Spleen (tissue), 11 donors: ENCODE data around the gene SBK3. TPM values are rescaled to one million over a fixed set of nuclear protein-coding genes. Genes with fewer than 3 reads are reported as not detected.

Experiments
- DNase-seq: peaks from one replicate; pipeline ENCODE4 v3.0.0-alpha.2; 2020
- H3K27ac ChIP-seq, 8 donors: fragments of 200-600 bp; sonication (generic) in 7 of 8; 1 replicate in 4 of 8; 2 replicates in 4 of 8; pipeline versions ENCODE4 v1.5.0 to v1.8.0; 2016 to 2021; ENCODE audit warnings: inconsistent platforms in 4 of 8, mild to moderate bottlenecking in 4 of 8, moderate library complexity in 1 of 8
- H3K27me3 ChIP-seq, 7 donors: fragments of 200-600 bp; sonication (generic) in 6 of 7; replicated peaks in 1 of 7; 1 replicate in 4 of 7; 2 replicates in 3 of 7; pipeline versions ENCODE4 v1.5.0 to v1.8.0; 2016 to 2021; ENCODE audit warnings: inconsistent platforms in 3 of 7, mild to moderate bottlenecking in 1 of 7
- H3K36me3 ChIP-seq, 6 donors: fragments of 200-600 bp; sonication (generic) in 5 of 6; 1 replicate in 4 of 6; 2 replicates in 2 of 6; pipeline versions ENCODE4 v1.5.0 to v1.8.0; 2016 to 2021; ENCODE audit warnings: inconsistent platforms in 2 of 6
- H3K4me1 ChIP-seq, 6 donors: fragments of 200-600 bp; sonication (generic) in 5 of 6; 1 replicate in 3 of 6; 2 replicates in 3 of 6; pipeline versions ENCODE4 v1.5.0 to v1.8.0; 2016 to 2021; ENCODE audit warnings: inconsistent platforms in 3 of 6
- H3K4me3 ChIP-seq, 8 donors: fragments of 200-600 bp; sonication (generic) in 7 of 8; 1 replicate in 4 of 8; 2 replicates in 4 of 8; pipeline versions ENCODE4 v1.5.0 to v1.8.0; 2016 to 2021; ENCODE audit warnings: inconsistent platforms in 4 of 8, mild to moderate bottlenecking in 4 of 8, moderate library complexity in 2 of 8
- H3K9me3 ChIP-seq, 8 donors: fragments of 200-600 bp; sonication (generic) in 7 of 8; 1 replicate in 4 of 8; 2 replicates in 4 of 8; pipeline versions ENCODE4 v1.5.0 to v1.8.0; 2016 to 2021; ENCODE audit warnings: inconsistent platforms in 4 of 8
- CTCF ChIP-seq, 11 experiments: fragments of 200-600 bp in 7 of 11; fragments of 450-650 bp in 4 of 11; sonication (generic) in 4 of 11; IDR thresholded peaks in 8 of 11; conservative IDR thresholded peaks in 3 of 11; 1 replicate in 7 of 11; 2 replicates in 4 of 11; pipeline versions ENCODE4 v1.4.0 to v1.8.0; 2016 to 2021; ENCODE audit warnings: antibody characterized with exemption in 11 of 11, inconsistent platforms in 4 of 11, mild to moderate bottlenecking in 1 of 11
- POLR2A ChIP-seq, 3 donors: fragments of 450-650 bp; IDR thresholded peaks; one replicate each; pipeline ENCODE4 v1.5.1; 2017; ENCODE audit warnings: antibody characterized with exemption in 3 of 3, mild to moderate bottlenecking in 1 of 3
- POLR2AphosphoS5 ChIP-seq, 3 donors: sonication (generic); formaldehyde crosslinking; IDR thresholded peaks; one replicate each; pipeline ENCODE4 v1.5.1; 2017; ENCODE audit warnings: antibody characterized with exemption in 3 of 3
- WGBS, 5 donors: extraction: QIAGEN DNeasy Blood & Tissue Kit in 3 of 5; methylation state at CpG; one replicate each; pipeline versions ENCODE4 v1.1.5 to v1.1.7; 2013 to 2018; 5-methylcytosine and 5-hydroxymethylcytosine counted together
- intact Hi-C: fragments of 100-400 bp; cut with DNase I; formaldehyde crosslinking; loops from one replicate; pipeline ENCODE4 v1.15.0; 2023; ENCODE audit warnings: low total_unique reads
- polyA plus RNA-seq, 3 donors: library from polyadenylated mRNA; stranded (reverse); fragments of 200-250 nt; gene quantifications; one replicate each; pipeline ENCODE4 v1.2.1, GENCODE V29; 2013
- total RNA-seq, 7 donors: library from RNA; depleted of rRNA in 3 of 7; stranded (reverse); fragments of >200 nt in 3 of 7; fragmentation: NEBNext Ultra II Directional in 4 of 7; extraction: Animal tissue kit (Norgen Biotek cat#: 25700) in 4 of 7; gene quantifications; one replicate each; pipeline versions ENCODE4 v1.1.0 to v1.2.1, GENCODE V29; 2016 to 2021
- donor health status: healthy with polysubstance abuse.
- donor health status: DM: no; HTN: no; CAD: no; lungs with moderate emphysema.
- donor health status: DM: no; HTN: no; CAD: no.
- donor health status: Bipolar disorder and iron deficiency.
- donor health status: healthy.
- donor health status: DM: no; HTN: no; CAD: no.
- donor health status: DM: yes; HTN: yes; CAD: no.

SBK3 gene
- total and polyA plus RNA-seq, 10 donors, result not detected

GRCh38 chr19:55493645-55494171 is 51.6 kb downstream of the SBK3 start:
- Histone ChIP-seq H3K27me3 (peaks cover 0 to 60% (median 14%) of the 10 kb centered on the region in 7 donors), H3K27ac (peak overlapping the region; percentile 27 to 88 (median 84)), H3K4me1 (peaks cover 0 to 33% (median 9%) of the 10 kb centered on the region in 6 donors), H3K9me3 (no peaks in the 10 kb centered on the region), H3K36me3 (peaks cover 0 to 6% (median 0%) of the 10 kb centered on the region in 6 donors), H3K4me3 (peak overlapping the region in 6 of 8 donors; percentile 22 to 56 (median 26))
- no peak for DNase-seq
- 43 to 66% (median 52%) methylated on average over 31 to 38 of the region's 38 CpGs; no CpG with 5 or more reads in 1 of the 5 donors for WGBS, 5 donors
- TF ChIP-seq POLR2A (IDR thresholded peaks at IDR 0.05) (no peak), POLR2AphosphoS5 (IDR thresholded peaks at IDR 0.05) (peak in 2 of 3 donors; percentile 50 to 56), CTCF (IDR thresholded peaks at IDR 0.05 in 8 of 11, conservative IDR thresholded peaks at IDR 0.05 in 3 of 11) (no peak)
- intact Hi-C loops, result no loop called here

- peaks cover 0 to 5% (median 0%) of the 10 kb centered on the region in 6 donors for H3K36me3 ChIP-seq
- WGBS, 5 donors, result 54 to 68% (median 59%) methylated on average over 16 to 18 of the region's 18 CpGs
- peak overlapping the region; percentile 27 to 88 (median 84) for H3K27ac ChIP-seq
- H3K27me3 ChIP-seq, result peaks cover 0 to 60% (median 14%) of the 10 kb centered on the region in 7 donors
- DNase-seq, result no peak
- peaks cover 0 to 34% (median 9%) of the 10 kb centered on the region in 6 donors for H3K4me1 ChIP-seq
- H3K4me3 ChIP-seq, result peak overlapping the region in 6 of 8 donors; percentile 12 to 56 (median 25)
- intact Hi-C loops, result no loop called here
- peak in 2 of 3 donors; percentile 21 to 35 for TF ChIP-seq POLR2AphosphoS5 (IDR thresholded peaks at IDR 0.05)
- TF ChIP-seq POLR2A (IDR thresholded peaks at IDR 0.05), result no peak
- no peak for TF ChIP-seq CTCF (IDR thresholded peaks at IDR 0.05 in 8 of 11, conservative IDR thresholded peaks at IDR 0.05 in 3 of 11)
- H3K9me3 ChIP-seq, result no peaks in the 10 kb centered on the region
These were observed 52.2 kb downstream of the SBK3 start for GRCh38 chr19:55493052-55493644.

- H3K27me3 ChIP-seq, result peaks cover 0 to 60% (median 14%) of the 10 kb centered on the region in 7 donors
- H3K27ac ChIP-seq, result peak overlapping the region in 7 of 8 donors; percentile 22 to 88 (median 83)
- DNase-seq, result no peak
- WGBS, 5 donors, result 44 to 67% (median 55%) methylated on average over 12 of the region's 12 CpGs
- H3K9me3 ChIP-seq, result no peaks in the 10 kb centered on the region
- no peak for TF ChIP-seq POLR2AphosphoS5 (IDR thresholded peaks at IDR 0.05)
- no peak for TF ChIP-seq POLR2A (IDR thresholded peaks at IDR 0.05)
- no peak for TF ChIP-seq CTCF (IDR thresholded peaks at IDR 0.05 in 8 of 11, conservative IDR thresholded peaks at IDR 0.05 in 3 of 11)
- H3K36me3 ChIP-seq, result no peaks in the 10 kb centered on the region
- no peak overlapping the region for H3K4me3 ChIP-seq
- intact Hi-C loops, result no loop called here
- peaks cover 0 to 41% (median 14%) of the 10 kb centered on the region in 6 donors for H3K4me1 ChIP-seq
These were observed 52.9 kb downstream of the SBK3 start for GRCh38 chr19:55492362-55492944.
